Choroid plexus epithelial cell (primary cell): ENCODE data around the gene FOXP1.

ENCODE experiments used
- DNase-seq: peaks from one replicate; pipeline ENCODE4 v3.0.0-alpha.2; 2010; ENCODE audit warnings: low read depth
- H3K4me3 ChIP-seq: 2 replicates; pipeline ENCODE4 v1.5.1; 2011; ENCODE audit warnings: low read depth, mild to moderate bottlenecking, control low read depth, low read length, moderate library complexity
- CTCF ChIP-seq: conservative IDR thresholded peaks from 2 replicates; pipeline ENCODE4 v1.5.1; 2011; ENCODE audit warnings: low read depth, mild to moderate bottlenecking, control low read depth, inconsistent platforms, low read length, moderate library complexity

Gene FOXP1

GRCh38 chr3:71512000-71512399 lies 71.5 kb downstream of the FOXP1 start:
- DNase-seq, result no peak
- peak; percentile 16 for TF ChIP-seq CTCF
- H3K4me3 ChIP-seq, result no peak overlapping the region

- no peak overlapping the region for H3K4me3 ChIP-seq
- DNase-seq, result no peak
- no peak for TF ChIP-seq CTCF
These were observed 72.1 kb downstream of the FOXP1 start for GRCh38 chr3:71511446-71511845.

GRCh38 chr3:71511037-71511436 lies 72.5 kb downstream of the FOXP1 start:
- H3K4me3 ChIP-seq, result no peak overlapping the region
- TF ChIP-seq CTCF, result no peak
- peak; percentile 98 for DNase-seq

- TF ChIP-seq CTCF, result peak; percentile 65
- peak; percentile 87 for DNase-seq
- no peak overlapping the region for H3K4me3 ChIP-seq
These were observed 73.0 kb downstream of the FOXP1 start for GRCh38 chr3:71510510-71510909.

- DNase-seq, result no peak
- no peak for TF ChIP-seq CTCF
- no peak overlapping the region for H3K4me3 ChIP-seq
These were observed 74.5 kb downstream of the FOXP1 start for GRCh38 chr3:71509066-71509465.

GRCh38 chr3:71505767-71506350 lies 77.7 kb downstream of the FOXP1 start:
- no peak for DNase-seq
- TF ChIP-seq CTCF, result no peak
- no peak overlapping the region for H3K4me3 ChIP-seq

- TF ChIP-seq CTCF, result no peak
- no peak overlapping the region for H3K4me3 ChIP-seq
- DNase-seq, result peak; percentile 90
These were observed 79.1 kb downstream of the FOXP1 start for GRCh38 chr3:71504250-71505036.
